ENCODE results near the gene RAP1GAP.
A peak's percentile ranks its signal among the peaks of the same experiment; 100 is the strongest.

RAP1GAP gene

DNA sequence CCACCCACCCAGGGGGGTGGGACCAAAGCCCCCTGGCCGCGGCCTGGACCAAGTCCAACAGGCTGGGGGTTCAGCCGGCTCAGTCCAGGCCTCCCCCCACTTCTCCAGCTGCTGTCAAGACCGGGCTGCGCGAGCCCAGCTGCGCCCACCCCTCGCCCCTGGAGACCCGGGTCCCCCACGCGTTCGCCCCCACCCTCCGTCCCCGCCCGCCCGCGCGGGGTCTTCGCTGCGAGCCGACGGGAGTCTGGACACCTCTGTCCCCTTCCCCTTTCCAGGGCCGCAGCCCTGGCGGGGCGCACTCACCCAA lies 253 bp downstream of the RAP1GAP start:
- H3K9me3 ChIP-seq (ENCODE audit: control insufficient read depth, insufficient read depth, low read length) = no peaks in the 10 kb centered on the region
- H3K36me3 ChIP-seq (ENCODE audit: control insufficient read depth, insufficient read depth, low read length) = no peaks in the 10 kb centered on the region
- H3K4me3 ChIP-seq (ENCODE audit: low read length) = peak overlapping the region; percentile 76
- H3K27me3 ChIP-seq (ENCODE audit: control insufficient read depth, insufficient read depth, low read length) = no peaks in the 10 kb centered on the region; the same call in 1 of the 2 replicates
- H3K27ac ChIP-seq (ENCODE audit: low read length) = no peak overlapping the region
- DNase-seq (ENCODE audit: low read depth, low spot score) = no peak
- H3K4me1 ChIP-seq (ENCODE audit: control insufficient read depth, insufficient read depth, low read length) = no peaks in the 10 kb centered on the region; the same call in none of the 2 replicates
- no CpG with 5 or more reads among the region's 25 CpGs for WGBS (ENCODE audit: insufficient coverage, insufficient read length)

DNA sequence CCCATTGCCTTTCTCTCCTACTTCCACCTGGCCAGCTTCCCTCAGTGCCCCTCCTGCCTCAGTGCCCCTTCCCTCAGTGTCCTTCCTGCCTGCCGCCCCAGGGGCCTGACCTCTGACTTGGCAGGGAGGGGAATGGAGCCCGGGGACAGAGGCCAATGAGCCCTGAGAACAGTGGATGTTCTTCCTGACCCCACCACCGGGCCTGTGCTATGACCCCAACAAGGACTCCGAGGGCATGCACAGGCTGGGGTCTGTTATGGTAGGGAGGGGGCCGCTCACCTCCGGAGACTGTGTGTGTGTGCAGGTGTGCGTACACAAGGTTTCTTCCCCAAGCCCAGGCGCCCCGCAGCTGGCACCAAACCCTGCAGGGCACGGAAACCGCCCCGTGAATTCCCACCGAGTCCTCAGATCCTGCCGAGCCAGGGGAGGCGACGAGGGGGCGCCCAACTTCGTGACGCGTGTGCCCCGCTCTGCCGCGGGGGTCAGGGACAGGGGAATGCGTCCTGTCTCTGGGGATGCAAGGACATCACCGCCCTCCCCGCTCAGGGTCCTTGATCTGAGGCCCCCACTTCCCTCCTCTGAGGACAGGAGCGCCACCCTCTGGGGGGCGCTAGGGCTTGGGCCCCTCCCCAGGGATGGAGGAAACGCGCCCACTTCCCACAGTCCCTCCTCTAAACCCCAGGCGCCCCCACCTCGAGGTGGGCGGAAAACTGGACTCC lies 766 bp downstream of the RAP1GAP start:
- no peaks in the 10 kb centered on the region; the same call in 1 of the 2 replicates for H3K27me3 ChIP-seq (ENCODE audit: control insufficient read depth, insufficient read depth, low read length)
- no peak for DNase-seq (ENCODE audit: low read depth, low spot score)
- H3K9me3 ChIP-seq (ENCODE audit: control insufficient read depth, insufficient read depth, low read length) = no peaks in the 10 kb centered on the region
- no peaks in the 10 kb centered on the region; the same call in none of the 2 replicates for H3K4me1 ChIP-seq (ENCODE audit: control insufficient read depth, insufficient read depth, low read length)
- no peak overlapping the region for H3K27ac ChIP-seq (ENCODE audit: low read length)
- H3K36me3 ChIP-seq (ENCODE audit: control insufficient read depth, insufficient read depth, low read length) = no peaks in the 10 kb centered on the region
- no CpG with 5 or more reads among the region's 33 CpGs for WGBS (ENCODE audit: insufficient coverage, insufficient read length)
- H3K4me3 ChIP-seq (ENCODE audit: low read length) = peak overlapping the region; percentile 76; the same call in 1 of the 2 replicates

DNA sequence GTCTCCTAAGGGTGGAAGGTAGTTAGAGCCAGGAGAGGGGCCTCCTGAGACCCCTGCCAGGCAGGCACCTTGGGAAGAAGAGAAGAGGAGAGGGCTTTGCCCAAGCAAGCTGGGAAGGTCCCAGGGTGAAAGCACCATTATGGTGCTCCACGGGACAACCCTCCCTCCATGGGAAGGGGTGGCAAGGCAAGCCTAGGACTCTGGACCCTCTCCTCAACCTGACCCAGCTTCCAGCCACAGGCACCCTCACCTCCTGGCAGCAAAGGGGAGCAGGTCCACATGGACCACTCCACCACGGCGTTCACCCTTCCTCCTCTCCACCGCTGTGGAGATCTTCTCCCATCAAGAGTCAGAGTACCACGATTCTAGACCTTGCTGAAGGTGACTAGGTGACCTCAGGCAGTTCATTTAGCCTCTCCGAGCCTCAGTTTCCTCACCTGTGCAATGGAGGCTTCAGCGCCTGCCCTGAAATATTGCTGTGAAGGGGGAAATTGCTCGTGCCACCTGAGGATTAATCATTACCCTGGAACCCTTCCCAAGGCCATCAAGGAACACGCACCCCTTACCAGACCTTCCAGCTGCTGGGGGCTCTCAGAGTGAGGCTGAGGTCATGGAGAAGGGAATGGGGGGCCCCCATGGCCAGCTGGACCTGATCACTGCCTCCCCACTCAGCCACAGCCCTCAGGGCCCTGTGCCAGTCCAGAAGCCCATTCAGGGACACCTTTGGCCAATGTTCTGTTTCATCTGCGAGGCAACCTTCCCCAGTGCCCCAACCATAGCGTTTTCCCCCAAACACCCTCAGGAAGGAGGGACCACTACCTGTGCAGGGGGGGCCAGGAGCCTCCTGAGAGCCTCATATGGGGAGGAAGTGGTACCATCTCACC lies 1.6 kb downstream of the RAP1GAP start:
- H3K36me3 ChIP-seq (ENCODE audit: control insufficient read depth, insufficient read depth, low read length) = no peaks in the 10 kb centered on the region
- DNase-seq (ENCODE audit: low read depth, low spot score) = no peak
- no CpG with 5 or more reads among the region's 11 CpGs for WGBS (ENCODE audit: insufficient coverage, insufficient read length)
- no peaks in the 10 kb centered on the region for H3K9me3 ChIP-seq (ENCODE audit: control insufficient read depth, insufficient read depth, low read length)
- no peaks in the 10 kb centered on the region; the same call in 1 of the 2 replicates for H3K27me3 ChIP-seq (ENCODE audit: control insufficient read depth, insufficient read depth, low read length)
- H3K4me3 ChIP-seq (ENCODE audit: low read length) = no peak overlapping the region
- H3K27ac ChIP-seq (ENCODE audit: low read length) = no peak overlapping the region
- H3K4me1 ChIP-seq (ENCODE audit: control insufficient read depth, insufficient read depth, low read length) = no peaks in the 10 kb centered on the region; the same call in none of the 2 replicates

- Histone ChIP-seq H3K27me3 (ENCODE audit: control insufficient read depth, insufficient read depth, low read length) (no peaks in the 10 kb centered on the region; the same call in 1 of the 2 replicates), H3K4me3 (ENCODE audit: low read length) (no peak overlapping the region), H3K9me3 (ENCODE audit: control insufficient read depth, insufficient read depth, low read length) (no peaks in the 10 kb centered on the region), H3K36me3 (ENCODE audit: control insufficient read depth, insufficient read depth, low read length) (no peaks in the 10 kb centered on the region), H3K4me1 (ENCODE audit: control insufficient read depth, insufficient read depth, low read length) (no peaks in the 10 kb centered on the region; the same call in 1 of the 2 replicates), H3K27ac (ENCODE audit: low read length) (no peak overlapping the region)
- WGBS (ENCODE audit: insufficient coverage, insufficient read length) = no CpG with 5 or more reads among the region's 22 CpGs
- DNase-seq (ENCODE audit: low read depth, low spot score) = no peak
These were observed 2.4 kb downstream of the RAP1GAP start for GRCh38 chr1:21666576-21667320.

DNA sequence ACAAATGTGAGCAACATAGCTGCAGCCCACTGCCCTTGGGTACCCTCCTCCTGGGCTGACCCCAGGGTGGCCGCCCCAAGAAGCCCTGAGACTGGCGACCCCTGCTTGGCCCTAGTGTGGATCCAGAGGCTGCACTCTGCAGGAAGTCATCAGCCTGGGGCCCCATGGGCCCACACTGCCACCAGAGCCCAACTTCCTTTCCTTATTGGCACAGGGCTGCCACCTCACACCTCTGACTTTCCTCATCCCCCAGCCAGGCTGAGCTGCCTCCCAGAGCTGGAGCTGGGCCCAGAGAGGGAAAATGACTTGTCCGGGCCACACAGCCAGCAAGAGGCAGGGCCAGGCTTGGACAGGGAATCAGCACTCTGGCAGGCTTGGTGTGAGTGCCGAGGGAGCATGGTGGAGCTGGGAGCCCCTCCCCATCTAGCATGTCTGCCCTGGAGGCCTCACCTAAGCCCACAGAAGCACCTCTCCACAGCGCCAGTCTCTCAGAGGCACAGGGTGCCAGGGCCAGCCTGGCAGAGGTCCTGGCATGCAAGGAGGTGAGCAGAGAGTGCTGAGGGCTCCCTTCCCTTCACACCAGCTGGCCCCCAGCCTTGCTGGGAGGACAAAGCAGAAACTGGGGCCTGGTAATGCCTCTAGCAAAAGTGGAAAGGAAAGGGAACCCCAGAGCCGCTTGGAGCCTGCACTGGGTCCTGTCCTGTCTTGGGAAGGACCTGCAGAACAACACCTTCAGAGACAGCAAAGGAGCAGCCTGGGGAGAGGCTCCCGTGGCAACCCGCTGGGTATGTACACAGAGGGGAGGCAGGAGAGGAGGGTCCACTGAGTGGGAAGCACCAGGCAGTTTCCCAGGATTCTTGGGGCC lies 3.2 kb downstream of the RAP1GAP start:
- H3K27me3 ChIP-seq (ENCODE audit: control insufficient read depth, insufficient read depth, low read length) = no peaks in the 10 kb centered on the region; the same call in 1 of the 2 replicates
- no CpG with 5 or more reads among the region's 8 CpGs for WGBS (ENCODE audit: insufficient coverage, insufficient read length)
- no peak for DNase-seq (ENCODE audit: low read depth, low spot score)
- H3K4me1 ChIP-seq (ENCODE audit: control insufficient read depth, insufficient read depth, low read length) = no peaks in the 10 kb centered on the region; the same call in 1 of the 2 replicates
- H3K9me3 ChIP-seq (ENCODE audit: control insufficient read depth, insufficient read depth, low read length) = no peaks in the 10 kb centered on the region
- H3K4me3 ChIP-seq (ENCODE audit: low read length) = no peak overlapping the region
- no peaks in the 10 kb centered on the region for H3K36me3 ChIP-seq (ENCODE audit: control insufficient read depth, insufficient read depth, low read length)
- no peak overlapping the region for H3K27ac ChIP-seq (ENCODE audit: low read length)

DNA sequence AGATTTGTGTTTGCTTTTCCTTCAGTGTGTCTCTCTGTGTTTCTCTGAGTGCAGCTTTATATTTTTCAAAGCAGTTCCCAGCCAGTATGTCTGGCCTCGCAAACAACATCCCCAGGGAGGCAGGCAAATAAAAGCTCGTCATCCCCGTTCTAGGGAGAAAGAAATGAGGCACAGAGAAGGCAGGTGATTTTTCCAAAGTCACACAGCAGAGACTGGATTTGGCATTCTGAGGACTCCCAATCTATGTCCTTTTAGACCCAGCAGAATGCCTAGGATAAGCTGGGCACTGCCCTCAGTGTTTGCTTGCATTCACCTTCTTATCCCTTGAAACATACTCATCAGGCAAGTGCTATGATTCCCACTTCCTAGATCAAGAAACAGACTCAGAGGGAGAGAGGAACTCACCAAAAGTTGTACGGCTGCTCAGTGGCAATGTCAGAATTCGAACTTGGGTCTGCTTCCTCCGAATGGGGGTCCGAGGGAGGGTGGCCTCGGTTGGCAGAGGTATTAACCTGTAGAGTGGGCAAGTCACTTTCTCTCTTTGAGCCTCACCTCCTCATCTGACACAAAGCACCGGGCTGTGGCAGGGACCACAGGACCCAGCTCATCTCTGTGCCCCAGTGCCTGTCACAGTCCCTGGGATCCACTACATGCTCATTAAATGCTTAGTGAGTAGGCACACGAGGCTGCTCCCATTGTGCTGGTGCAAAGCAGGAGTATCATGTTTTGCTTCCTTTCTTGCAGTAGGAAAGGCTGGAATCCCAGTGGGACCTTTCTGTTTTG lies 4.2 kb downstream of the RAP1GAP start:
- H3K36me3 ChIP-seq (ENCODE audit: control insufficient read depth, insufficient read depth, low read length) = no peaks in the 10 kb centered on the region
- no peak overlapping the region for H3K27ac ChIP-seq (ENCODE audit: low read length)
- no peaks in the 10 kb centered on the region; the same call in 1 of the 2 replicates for H3K4me1 ChIP-seq (ENCODE audit: control insufficient read depth, insufficient read depth, low read length)
- H3K27me3 ChIP-seq (ENCODE audit: control insufficient read depth, insufficient read depth, low read length) = peaks cover 3% of the 10 kb centered on the region; the same call in 1 of the 2 replicates
- WGBS (ENCODE audit: insufficient coverage, insufficient read length) = no CpG with 5 or more reads among the region's 10 CpGs
- DNase-seq (ENCODE audit: low read depth, low spot score) = no peak
- H3K4me3 ChIP-seq (ENCODE audit: low read length) = no peak overlapping the region
- H3K9me3 ChIP-seq (ENCODE audit: control insufficient read depth, insufficient read depth, low read length) = no peaks in the 10 kb centered on the region

DNA sequence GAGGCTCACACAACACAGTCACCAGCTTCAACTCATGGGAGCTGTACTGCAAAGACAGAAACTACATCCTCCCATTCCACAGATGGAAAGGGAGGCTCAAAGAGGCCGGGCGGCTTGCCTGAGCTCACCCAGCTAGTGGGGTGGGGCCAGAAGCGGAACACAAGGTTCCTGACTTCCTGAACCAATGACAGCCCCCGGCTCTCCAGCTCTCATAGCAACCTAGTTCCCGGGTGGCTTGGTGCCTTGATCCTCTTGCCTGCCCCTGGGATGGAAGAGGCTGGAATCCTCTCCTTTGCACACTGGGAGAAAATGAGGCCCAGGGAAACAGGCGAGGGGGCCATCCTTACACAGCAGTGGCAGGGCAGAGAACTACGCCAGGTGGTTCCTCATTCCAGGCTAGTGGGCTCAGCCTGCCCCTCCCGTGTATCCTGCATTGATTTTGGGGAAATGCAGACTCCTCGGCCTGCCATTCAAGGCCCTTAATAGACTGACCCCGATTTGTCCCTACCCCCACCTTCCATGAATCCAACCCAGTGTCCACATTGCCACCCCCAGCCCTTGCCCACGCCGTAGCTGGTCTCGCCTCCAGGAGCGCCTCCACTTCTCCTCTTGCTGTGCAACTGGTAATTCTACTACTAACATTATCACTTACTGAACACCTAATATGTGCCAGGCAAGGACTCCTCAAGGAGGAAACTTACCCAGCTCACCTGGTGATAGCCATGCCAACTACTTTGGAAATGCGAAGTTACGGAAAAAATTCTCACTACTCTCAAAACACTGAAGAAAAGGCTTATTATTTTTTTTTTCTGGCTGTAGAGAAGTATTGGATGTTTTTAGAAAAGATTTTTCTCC lies 5.0 kb downstream of the RAP1GAP start:
- no peak overlapping the region for H3K4me3 ChIP-seq (ENCODE audit: low read length)
- no peak for DNase-seq (ENCODE audit: low read depth, low spot score)
- no peaks in the 10 kb centered on the region; the same call in 1 of the 2 replicates for H3K4me1 ChIP-seq (ENCODE audit: control insufficient read depth, insufficient read depth, low read length)
- peaks cover 3% of the 10 kb centered on the region; the same call in 1 of the 2 replicates for H3K27me3 ChIP-seq (ENCODE audit: control insufficient read depth, insufficient read depth, low read length)
- no peaks in the 10 kb centered on the region for H3K36me3 ChIP-seq (ENCODE audit: control insufficient read depth, insufficient read depth, low read length)
- no peaks in the 10 kb centered on the region for H3K9me3 ChIP-seq (ENCODE audit: control insufficient read depth, insufficient read depth, low read length)
- no peak overlapping the region for H3K27ac ChIP-seq (ENCODE audit: low read length)
- WGBS (ENCODE audit: insufficient coverage, insufficient read length) = no CpG with 5 or more reads among the region's 16 CpGs

DNA sequence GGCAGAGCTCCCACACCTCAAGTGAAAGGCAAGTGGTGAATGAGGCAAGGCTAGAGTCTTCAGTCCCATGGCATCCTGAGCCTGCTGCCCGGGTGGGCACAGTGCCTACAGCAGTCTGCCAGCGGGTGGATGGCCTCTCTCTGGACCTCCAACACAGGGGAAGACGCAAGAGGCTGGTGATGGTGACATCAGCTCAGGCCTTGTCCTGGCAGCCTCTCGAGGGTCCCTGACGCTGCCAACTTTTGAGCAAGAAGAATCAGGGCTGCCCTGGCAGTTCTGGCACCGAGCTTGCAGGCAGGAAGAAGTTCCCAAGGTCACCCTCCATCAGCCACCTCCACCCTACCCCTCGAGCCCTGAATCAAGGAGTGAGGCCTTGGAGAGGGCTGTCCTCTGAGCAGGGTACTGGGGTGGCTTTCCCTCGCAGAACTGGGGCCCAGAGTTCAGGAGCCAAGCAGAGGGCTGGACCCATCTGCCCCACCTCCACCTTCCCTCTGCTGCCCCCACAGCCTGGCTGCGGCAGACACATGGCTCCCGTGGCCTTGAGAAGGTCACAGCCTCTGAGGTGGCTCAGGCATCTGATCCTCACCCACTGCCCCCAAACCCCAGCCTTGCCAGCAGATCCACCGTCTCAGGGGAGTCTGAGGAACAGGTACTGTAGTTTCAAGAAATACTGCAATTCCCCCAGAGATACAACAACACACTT lies 5.8 kb downstream of the RAP1GAP start:
- DNase-seq (ENCODE audit: low read depth, low spot score) = no peak
- Histone ChIP-seq H3K36me3 (ENCODE audit: control insufficient read depth, insufficient read depth, low read length) (no peaks in the 10 kb centered on the region), H3K27me3 (ENCODE audit: control insufficient read depth, insufficient read depth, low read length) (peaks cover 3% of the 10 kb centered on the region; the same call in 1 of the 2 replicates), H3K4me1 (ENCODE audit: control insufficient read depth, insufficient read depth, low read length) (no peaks in the 10 kb centered on the region; the same call in 1 of the 2 replicates), H3K9me3 (ENCODE audit: control insufficient read depth, insufficient read depth, low read length) (no peaks in the 10 kb centered on the region), H3K4me3 (ENCODE audit: low read length) (no peak overlapping the region; the same call in 1 of the 2 replicates), H3K27ac (ENCODE audit: low read length) (no peak overlapping the region)
- WGBS (ENCODE audit: insufficient coverage, insufficient read length) = no CpG with 5 or more reads among the region's 11 CpGs
